GM21367 (cell line): ENCODE measurements around the gene GPR152.
A peak's percentile ranks its signal among the peaks of the same experiment; 100 is the strongest.
"Not testable (repeated sequence)": the region's sequence is repeated elsewhere in the genome, so short reads cannot be mapped to it uniquely, and the experiment has no call there.

Experiments used
- ATAC-seq: cut with Tn5 transposase; IDR thresholded peaks from one replicate; pipeline ENCODE4 v1.9.1; 2021; ENCODE audit not compliant: unreplicated experiment

GPR152 gene

DNA sequence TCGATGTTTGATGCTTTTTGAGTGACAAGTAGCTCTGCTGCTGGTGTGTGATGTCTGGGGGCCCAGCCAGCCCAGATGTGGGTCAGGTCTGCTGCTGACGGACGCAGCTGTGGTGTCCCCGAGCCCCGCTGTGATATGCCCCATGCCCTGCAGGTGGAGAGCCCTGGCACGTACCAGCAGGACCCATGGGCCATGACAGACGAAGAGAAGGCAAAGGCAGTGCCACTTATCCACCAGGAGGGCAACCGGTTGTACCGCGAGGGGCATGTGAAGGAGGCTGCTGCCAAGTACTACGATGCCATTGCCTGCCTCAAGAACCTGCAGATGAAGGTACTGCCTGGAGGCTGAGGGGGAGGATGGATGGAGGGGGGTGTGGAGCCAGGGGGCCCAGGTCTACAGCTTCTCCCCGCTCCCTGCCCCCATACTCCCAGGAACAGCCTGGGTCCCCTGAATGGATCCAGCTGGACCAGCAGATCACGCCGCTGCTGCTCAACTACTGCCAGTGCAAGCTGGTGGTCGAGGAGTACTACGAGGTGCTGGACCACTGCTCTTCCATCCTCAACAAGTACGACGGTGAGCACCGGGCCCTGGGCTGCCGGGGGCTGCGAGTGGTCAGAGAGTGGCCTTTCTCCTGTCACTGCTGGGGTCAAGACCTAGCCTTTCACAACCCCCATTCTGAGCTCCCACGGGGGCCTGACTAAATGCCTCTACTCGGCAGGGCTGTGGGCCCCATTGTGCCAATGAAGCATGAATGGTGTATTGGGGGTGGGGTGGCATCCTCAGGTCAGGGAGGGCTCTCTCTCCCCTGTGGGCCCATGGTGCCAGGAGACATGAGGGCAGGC, 37.6 kb upstream of the GPR152 start:
- ATAC-seq = no peak

- ATAC-seq = no peak
Measured at GRCh38 chr11:67489203-67489884, 36.8 kb upstream of the GPR152 start.

GRCh38 chr11:67486481-67487195, 34.1 kb upstream of the GPR152 start:
- ATAC-seq = no peak

DNA sequence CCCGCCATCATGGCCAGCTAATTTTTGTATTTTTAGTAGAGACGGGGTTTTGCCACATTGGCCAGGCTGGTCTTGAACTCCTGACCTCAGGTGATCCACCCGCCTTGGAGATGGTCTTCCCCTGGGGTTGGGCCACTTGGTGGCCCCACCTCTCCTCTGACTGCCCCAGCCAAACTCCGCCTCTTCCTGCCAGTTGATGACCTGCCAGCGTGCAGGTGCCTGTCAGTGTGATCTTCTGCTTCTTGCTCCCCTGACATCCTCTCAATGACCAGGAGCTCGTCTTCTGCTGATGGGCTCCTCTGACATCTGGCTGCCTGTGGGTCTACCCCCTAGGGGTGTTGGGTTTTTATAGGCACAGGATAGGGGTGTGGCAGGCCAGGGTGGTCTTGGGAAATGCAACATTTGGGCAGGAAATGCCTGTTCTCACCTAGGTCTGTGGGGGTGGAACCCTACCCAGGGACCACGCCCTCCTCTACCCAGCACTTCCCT, 33.4 kb upstream of the GPR152 start:
- ATAC-seq = not testable (repeated sequence)

- peak; percentile 22 for ATAC-seq
Measured at GRCh38 chr11:67484847-67485311, 32.4 kb upstream of the GPR152 start.

DNA sequence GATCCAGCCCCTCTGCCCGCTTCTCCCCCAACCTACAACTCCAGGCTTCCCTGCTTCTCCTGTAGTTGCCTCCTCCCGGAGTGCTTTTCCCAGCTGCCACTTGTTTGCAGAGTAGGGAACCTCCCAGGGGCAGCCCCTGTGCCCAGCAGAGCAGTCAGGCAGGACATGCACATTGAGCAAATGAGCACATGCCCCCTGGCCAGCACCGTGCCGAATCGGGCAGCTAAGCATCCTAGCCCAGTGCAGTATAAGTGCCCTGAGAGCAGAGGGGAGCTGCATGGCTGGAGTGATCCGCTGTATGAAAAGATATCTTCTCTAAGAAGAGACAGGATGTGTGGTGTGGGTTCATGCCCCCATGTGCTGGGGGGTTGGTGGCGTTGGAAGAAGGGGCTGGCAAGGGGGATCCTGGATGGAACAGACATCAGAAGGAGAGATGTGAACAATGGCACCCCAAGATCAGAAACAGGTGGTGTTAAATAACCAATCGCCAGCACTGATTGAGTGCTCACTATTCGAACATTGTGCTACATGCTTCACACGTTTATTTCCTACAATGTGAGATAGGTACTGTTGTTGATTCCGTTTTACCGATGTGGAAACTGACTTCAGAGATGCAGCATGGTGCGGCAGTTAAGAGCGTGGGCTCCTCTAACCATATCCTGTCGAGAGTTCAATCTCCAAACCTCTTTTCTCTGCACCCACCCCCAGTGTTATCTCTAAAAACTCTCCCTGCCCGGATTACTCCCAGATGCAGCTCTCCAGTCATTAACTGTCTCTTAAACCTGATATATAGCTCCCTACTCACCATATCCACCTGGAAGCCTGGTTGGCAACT, 31.5 kb upstream of the GPR152 start:
- no peak for ATAC-seq

- ATAC-seq = peak; percentile 48
Measured at GRCh38 chr11:67482827-67483798, 30.6 kb upstream of the GPR152 start, which contains the start of gene AIP. TSS of gene AIP (plus strand) at chr11:67483026. CDS start at chr11:67483159, 133 bp downstream.

GRCh38 chr11:67482275-67482826, 29.8 kb upstream of the GPR152 start:
- ATAC-seq = no peak

GRCh38 chr11:67477344-67478050, 25.0 kb upstream of the GPR152 start:
- ATAC-seq = not testable (repeated sequence)

- not testable (repeated sequence) for ATAC-seq
Measured at GRCh38 chr11:67476692-67477091, 24.2 kb upstream of the GPR152 start.

DNA sequence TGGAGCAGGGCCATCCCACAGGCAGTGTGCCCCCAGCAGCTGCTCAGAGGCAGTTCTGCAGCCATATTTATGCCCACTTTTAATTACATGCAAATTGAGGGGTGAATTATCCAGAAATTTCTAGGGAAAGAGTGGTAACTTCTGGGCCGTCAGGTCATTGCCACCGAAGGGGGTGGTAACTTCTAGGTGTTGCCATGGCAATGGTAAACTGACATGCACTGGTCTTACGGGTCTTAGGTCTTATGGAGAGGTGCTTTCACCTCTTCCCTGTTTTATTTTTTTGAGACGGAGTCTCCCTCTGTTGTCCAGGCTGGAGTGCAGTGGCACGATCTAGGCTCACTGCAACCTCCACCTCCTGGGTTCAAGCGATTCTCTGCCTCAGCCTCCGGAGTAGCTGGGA, 20.4 kb upstream of the GPR152 start:
- ATAC-seq = no peak

- ATAC-seq = no peak
Measured at GRCh38 chr11:67470337-67471002, 17.9 kb upstream of the GPR152 start.

GRCh38 chr11:67469508-67469811, 16.9 kb upstream of the GPR152 start:
- no peak for ATAC-seq

DNA sequence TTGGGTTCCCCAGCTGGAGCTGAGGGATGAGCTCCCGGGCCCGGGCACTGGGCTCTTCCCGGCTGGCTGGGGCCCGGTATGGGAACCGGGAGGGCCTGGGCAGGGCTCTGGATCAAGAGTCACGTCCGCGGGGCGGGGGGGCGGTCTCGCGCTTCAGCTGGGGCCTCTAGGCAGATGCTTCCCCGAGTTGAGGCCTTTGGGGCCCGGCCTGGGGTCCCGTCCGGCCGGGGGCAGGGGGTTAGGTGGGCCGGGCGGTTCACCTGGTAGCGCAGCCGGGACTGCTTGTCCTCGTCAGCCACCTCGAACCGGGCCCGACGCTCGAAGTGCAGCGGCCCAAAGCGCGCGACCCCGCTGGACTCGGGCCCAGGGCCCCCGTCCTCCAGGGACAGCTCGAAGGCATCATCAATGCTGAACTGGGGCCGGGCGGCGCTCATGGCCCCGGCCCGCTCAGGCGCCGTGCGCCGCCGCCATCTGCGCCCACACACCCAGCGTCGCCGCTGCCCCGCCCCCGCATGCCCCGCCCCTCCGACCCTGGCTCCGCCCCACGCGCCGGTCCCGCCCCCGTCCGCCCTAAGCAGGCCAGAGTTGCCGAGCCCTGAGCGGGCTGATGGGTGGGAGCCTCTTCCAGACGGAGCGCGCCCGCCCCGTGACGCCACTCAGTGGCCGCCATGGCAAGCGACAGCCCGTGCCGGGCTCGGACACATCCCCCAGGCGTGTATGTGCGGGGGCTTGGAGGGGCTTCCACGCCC, 16.4 kb upstream of the GPR152 start, which contains the start of gene TMEM134:
Gene TMEM134, minus strand, starts transcription at position 493 of the 749 bp plus-strand sequence. Its CDS starts 59 bp downstream, at position 434.
- peak; percentile 43 for ATAC-seq

DNA sequence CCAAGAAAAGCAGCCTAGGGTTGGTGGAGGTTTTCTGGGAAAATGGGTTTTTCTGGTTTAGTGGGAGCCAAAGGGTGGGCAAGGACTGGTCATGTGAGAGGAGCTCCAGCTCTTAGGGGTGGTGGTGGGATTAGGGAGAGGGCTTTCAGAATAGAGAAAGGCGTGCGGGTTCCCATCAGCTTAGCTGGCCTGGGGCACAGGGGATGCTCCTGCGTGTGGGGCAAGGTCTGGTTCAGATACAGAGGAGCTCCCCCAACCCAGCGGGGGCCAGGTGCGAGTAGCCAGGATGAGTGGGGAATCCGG, 15.9 kb upstream of the GPR152 start:
- ATAC-seq = no peak

DNA sequence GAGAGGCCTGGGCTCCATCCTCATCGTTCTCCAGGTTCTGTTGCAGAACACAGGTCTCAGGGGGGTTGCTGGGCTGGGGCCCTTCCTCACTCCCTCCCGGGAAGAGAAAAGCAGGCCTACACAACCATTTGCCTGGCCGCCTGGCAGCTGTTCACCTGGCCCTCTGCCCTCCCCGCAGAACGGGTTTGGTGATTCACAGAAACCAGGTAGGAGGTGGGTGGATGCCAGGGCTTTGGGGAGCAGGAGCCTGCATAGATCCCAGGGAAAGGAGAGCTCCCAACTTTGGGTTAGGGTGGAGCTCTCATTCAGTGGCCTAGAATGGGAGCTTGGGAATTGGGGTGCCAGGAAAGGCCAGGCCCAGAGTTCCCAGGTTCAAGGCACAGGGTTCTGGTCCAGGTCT, 15.5 kb upstream of the GPR152 start:
- ATAC-seq = no peak
